Cardiac fibroblast (primary cell): ENCODE results near the gene UQCRC1.

ENCODE experiments used
- DNase-seq, 2 donors: peaks; one replicate each; pipeline versions ENCODE4 v3.0.0 to v3.0.0-alpha.2; 2010; ENCODE audit warnings: low read depth in 2 of 2
- H3K4me3 ChIP-seq, 2 donors: replicated peaks in 1 of 2; 1 replicate in 1 of 2; 2 replicates in 1 of 2; pipeline ENCODE4 v1.5.1; 2011; ENCODE audit warnings: low read depth in 2 of 2, low read length in 2 of 2, mild to moderate bottlenecking in 2 of 2, moderate library complexity in 1 of 2
- TF ChIP-seq, protein P1 (sequence below): IDR thresholded peaks from one replicate; pipeline ENCODE4 v1.5.1; 2011; ENCODE audit warnings: low read depth, mild to moderate bottlenecking, low read length, inconsistent platforms

Gene UQCRC1

DNA sequence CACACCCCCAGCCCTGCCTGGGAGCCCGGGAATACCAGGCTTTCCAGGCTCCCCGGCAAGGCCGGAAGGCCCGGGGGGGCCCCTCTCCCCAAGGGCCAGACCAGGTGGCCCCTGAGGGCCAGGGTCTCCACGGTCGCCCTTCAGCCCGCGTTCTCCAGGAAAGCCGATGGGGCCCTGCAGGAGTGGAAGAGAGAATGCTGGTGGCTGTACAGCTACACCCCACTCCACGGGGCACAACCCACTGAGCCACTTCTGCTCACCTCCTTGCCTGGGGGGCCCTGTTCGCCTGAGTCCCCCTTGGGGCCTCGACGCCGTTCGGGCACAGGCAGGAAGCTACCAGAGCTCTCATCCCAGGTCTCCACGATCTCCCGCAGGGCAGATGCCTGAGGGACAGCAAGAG is 34.1 kb downstream of the UQCRC1 start:
- no peak overlapping the region for H3K4me3 ChIP-seq
- TF ChIP-seq, protein P1, sequence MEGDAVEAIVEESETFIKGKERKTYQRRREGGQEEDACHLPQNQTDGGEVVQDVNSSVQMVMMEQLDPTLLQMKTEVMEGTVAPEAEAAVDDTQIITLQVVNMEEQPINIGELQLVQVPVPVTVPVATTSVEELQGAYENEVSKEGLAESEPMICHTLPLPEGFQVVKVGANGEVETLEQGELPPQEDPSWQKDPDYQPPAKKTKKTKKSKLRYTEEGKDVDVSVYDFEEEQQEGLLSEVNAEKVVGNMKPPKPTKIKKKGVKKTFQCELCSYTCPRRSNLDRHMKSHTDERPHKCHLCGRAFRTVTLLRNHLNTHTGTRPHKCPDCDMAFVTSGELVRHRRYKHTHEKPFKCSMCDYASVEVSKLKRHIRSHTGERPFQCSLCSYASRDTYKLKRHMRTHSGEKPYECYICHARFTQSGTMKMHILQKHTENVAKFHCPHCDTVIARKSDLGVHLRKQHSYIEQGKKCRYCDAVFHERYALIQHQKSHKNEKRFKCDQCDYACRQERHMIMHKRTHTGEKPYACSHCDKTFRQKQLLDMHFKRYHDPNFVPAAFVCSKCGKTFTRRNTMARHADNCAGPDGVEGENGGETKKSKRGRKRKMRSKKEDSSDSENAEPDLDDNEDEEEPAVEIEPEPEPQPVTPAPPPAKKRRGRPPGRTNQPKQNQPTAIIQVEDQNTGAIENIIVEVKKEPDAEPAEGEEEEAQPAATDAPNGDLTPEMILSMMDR, result no peak
- DNase-seq, result no peak

DNA sequence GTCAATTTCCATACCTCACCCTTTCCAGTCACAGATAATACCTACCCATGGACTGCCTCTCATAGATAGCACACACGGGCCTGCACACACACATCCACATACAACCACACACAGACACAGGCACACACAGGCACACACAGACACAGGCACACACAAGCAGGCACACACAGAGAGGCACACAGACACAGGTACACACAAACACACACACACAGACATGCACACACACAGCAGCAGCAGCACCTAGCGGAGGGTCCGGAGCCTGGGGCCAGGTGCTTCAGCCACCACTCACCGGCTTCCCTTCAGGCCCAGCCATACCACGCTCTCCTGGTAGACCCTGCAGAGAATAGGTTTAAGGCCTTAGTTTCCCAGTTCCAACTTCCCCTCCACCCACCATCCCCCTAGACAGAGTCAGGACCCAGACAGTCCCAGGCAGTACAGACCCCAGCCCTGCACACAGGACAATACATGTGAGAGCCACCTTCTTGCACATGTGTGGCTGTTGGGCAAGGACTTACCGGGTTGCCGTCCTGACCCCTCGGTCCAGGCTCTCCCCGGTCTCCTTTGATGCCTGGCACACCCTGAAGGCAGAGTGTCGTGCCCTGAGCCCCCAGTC is 35.4 kb downstream of the UQCRC1 start:
- H3K4me3 ChIP-seq, result no peak overlapping the region
- DNase-seq, result no peak
- TF ChIP-seq, protein P1, result no peak

DNA sequence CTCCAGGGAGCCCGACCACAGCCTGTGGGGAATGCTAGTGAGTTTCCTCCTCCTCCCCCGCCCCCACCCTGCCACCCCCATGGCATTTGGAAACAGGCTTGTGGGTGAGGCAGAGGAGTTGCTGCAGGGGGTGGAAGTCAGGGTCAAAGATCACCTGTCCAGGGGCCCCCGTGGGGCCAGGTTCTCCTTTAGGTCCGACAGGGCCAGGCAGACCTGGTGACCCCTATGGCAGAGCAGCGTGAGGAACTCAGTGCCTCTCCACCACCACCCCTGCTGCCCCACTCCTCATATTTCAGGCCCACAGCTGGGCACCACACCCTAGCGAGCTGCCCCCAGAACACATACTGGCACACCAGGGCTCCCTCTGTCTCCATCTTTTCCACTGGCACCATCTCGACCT is 36.9 kb downstream of the UQCRC1 start:
- TF ChIP-seq, protein P1, result no peak
- H3K4me3 ChIP-seq, result no peak overlapping the region
- DNase-seq, result no peak

DNA sequence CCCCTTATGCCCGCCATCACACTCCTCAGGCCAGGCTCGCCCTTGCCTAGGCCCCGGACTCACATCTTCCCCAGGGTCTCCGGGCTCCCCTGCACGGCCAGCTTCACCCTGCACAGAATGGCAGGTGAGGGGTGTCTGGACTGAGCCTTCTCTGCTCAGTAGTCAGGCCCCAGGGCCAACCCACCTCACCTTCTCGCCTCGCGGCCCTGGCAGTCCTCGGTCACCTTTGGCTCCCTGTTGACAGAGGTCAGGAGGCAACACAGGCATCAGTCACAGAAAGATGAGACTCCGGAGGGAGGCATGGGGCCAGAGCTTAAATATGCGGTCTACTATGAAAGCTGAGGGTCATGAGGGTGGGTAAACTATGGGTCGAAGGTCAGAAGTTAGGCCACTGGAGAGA is 37.5 kb downstream of the UQCRC1 start:
- H3K4me3 ChIP-seq, result no peak overlapping the region
- no peak for DNase-seq
- TF ChIP-seq, protein P1, result no peak

GRCh38 chr3:48569808-48570450 is 39.5 kb downstream of the UQCRC1 start:
- TF ChIP-seq, protein P1, result no peak
- no peak overlapping the region for H3K4me3 ChIP-seq
- DNase-seq, result no peak

DNA sequence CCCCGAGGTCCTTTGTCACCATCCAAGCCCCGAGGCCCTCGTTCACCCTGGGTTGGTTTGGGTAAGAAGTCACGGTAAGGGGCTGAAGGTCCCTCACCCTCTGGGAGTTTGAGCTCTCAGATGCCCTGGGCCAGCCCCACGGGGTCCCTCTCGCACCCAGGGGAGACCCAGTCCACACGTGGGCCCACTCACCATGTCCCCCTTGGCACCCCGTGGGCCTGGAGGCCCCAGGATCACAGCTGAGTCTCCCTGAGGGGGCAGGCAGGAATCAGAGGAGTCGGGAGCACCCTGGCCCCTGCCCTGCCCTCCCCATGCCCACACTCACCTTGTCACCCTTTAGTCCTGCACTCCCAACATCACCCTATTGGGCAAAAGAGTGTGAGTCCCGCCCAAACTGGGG is 40.0 kb downstream of the UQCRC1 start:
- no peak overlapping the region for H3K4me3 ChIP-seq
- TF ChIP-seq, protein P1, result no peak

DNA sequence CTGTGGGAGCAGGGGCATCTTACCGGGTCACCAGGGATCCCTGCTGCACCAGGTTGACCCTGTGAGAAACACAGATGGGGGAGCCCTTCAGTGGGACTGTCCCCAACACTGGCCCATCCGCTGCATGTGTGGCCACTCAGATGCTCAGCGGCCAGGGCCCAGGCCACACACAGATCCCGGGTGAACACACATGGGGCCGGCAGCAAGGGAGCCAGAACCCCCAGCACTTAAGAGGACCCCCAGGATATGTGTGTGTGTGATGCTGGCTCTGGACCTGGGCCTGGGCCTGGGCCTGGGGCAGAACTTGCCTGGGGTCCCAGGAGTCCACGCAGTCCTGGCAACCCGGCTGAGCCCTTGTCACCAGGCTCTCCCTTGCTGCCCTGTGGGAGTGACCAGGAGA is 41.0 kb downstream of the UQCRC1 start:
- H3K4me3 ChIP-seq, result no peak overlapping the region
- TF ChIP-seq, protein P1, result no peak
- no peak for DNase-seq

More for the DNA sequence above, 40.0 kb downstream of the UQCRC1 start:
- DNase-seq, result no peak
